ENCODE measurements around the gene STAMBPL1.
"Not testable (repeated sequence)": the region's sequence is repeated elsewhere in the genome, so short reads cannot be mapped to it uniquely, and the experiment has no call there.

Gene STAMBPL1

DNA sequence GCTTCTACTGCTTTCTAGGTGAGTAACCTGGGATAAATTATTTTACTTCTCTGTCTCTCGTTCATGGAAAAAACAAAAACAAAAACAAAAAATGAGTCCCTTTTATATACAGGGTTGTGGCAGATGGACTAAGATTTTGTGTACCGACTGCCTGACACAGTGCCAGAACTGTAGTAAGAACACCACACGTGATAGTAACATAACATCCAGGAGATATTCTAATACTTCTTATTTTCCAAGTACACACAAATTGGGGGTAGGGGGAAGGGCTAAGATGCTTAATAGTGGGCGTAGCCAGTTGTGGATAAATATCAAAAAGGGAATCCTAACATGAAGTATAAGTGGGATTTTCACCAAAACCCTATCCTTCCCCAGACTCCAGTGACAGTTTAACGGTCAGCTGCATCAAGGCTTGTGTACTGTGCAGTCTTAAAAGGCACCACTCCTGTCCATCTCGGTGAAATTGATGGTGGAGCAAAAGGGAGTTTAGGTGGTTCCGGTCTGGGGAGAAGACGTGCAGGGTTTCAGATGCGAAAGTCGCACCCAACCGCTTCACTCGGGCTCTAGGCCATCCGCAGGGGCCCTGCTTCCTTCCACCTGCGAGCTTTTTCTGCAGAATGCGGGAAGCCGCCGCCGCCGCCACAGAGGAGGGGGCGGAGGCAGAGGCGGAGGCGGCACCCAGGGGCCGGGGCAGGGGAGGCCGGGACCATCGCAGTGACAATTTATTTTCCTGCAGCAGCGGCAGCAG, at the start of gene STAMBPL1:
Gene STAMBPL1 (plus strand): TSS at position 712 of the 748 bp plus-strand sequence. CDS start 21,464 bp downstream, outside the sequence.
- DNase-seq: peak; percentile 67

- no peak for DNase-seq
Observed at GRCh38 chr10:88830643-88831268, 49.3 kb upstream of the STAMBPL1 start.

- peak; percentile 14 for DNase-seq
Observed at GRCh38 chr10:88831709-88832108, 48.3 kb upstream of the STAMBPL1 start.

DNA sequence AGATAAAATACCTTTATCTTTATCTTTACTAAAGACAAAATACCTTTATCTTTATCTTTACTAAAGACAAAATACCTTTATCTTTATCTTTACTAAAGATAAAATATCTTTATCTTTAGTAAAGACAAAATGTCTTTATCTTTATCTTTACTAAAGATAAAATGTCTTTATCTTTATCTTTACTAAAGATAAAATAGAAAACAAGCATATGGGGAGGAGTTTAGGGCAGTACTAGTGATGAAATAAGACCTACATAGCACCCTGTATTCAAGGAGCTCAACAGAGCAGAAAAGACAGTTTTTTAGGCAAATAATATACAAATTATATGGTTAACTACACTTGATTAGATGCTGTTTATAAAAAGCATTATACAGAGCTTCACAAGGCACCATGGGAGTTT, 47.7 kb upstream of the STAMBPL1 start:
- DNase-seq: no peak

DNA sequence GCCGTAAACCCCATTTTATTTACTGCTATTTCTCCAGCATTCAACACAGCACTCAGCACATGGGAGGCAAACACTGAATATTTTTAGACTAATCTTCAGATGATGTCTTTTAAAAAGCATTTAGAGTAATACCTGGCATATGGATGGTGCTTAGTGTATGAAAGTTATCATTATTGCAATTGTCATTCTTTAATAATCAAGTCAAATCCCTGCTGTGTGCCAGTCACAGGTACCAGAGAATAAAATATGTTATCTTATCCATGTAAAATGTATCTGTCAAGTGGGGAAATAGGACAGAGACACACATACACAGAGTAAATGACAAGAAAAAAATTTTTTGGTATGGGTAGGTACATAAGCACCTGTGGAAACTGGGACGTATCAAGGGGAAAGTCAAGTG, 46.9 kb upstream of the STAMBPL1 start:
- DNase-seq: no peak

DNA sequence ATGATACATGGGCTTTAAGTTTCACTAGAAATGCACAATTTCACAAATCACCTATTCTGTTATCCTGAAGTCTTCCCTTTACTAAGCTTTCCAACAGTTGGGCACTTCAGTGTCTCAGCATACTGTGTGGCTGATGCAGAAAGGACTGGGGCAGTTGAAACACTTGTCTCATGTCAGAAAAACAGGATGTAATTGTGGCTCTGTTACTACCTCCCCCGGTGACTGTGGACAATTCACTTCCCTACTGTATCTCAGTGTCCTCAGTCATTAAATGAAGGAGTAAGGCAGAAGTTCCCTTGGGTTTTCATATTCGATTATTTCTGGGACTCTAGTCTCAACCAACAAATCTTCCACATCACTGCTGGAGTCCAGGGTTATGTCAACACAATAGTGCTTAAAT, 46.3 kb upstream of the STAMBPL1 start:
- DNase-seq: no peak

DNA sequence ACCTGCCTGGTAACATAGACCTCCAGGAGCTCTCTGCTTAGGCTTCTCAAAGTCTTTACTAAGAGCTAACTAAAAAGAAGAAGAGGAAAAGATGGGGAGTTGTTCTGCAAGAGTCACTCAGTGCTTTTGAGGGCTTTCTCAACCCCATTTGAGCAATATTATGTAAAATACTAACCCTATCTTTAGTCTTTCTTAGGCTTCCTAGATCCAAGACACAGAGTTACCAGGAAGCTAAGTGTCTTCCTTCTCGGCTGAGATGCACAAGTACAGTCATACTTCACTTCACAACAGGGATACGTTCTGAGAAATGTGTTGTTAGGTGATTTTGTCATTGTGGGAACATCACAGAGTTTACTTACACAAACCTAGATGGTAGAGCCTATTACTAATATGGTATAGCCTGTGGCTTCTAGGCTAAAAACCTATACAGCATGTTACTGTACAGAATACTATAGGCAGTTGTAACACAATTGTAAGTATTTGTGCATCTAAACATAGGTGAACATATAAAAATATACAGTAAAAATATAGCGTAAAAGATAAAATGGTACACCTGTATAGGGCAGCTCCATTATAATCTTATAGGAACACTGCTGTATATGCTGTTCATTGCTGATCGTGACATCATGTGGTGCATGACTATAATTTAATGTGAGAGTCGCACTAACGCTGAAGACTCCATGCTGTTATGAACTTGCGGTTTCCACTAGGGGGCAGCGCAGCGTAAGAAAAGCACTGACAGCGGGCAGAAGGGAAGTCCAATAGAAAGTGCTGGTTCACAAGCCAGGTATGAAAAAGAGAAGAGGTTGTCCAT, 44.7 kb upstream of the STAMBPL1 start:
- DNase-seq: peak; percentile 77

GRCh38 chr10:88835910-88836221, 44.2 kb upstream of the STAMBPL1 start:
- no peak for DNase-seq

DNA sequence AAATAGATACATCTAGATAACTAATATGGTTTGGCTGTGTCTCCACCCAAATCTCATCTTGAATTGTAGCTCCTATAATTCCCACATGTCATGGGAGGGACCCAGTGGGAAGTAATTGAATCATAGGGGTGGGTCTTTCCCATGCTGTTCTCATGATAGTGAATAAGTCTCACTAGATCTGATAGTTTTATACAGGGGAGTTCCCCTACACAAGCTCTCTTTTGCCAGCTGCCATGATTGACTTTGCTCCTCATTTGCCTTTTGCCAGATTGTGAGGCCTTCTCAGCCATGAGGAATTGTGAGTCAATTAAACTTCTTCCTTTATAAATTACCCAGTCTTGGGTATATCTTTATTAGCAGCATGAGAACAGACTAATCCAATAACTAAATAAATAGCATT, 42.4 kb upstream of the STAMBPL1 start:
- not testable (repeated sequence) for DNase-seq

DNA sequence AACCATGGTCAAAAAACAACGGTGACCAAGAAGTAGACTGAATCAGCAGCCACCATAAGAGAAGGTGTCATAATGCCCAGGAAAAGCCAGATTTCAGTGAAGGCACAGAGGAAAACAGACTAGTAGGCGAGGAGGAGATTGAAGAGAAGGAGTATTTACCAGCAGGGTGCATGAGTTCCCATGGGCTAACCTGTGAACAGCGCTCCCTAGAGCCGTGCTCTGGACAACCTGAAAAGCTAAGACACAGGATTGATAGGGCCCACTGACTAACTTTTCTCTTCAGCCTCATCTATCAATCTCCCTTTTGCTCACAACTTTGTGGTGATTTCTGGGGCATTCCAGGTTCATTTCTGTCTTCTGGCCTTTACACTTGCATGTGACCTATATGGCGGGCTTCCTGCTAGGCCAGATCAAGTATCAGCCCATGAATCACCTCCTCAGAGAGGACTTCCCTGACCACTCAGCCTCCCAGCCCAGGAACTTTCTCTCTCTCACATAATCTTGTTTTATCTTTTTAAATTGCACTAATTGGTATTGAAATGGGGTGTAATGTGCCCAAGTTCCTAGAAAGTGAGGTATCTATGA, 41.2 kb upstream of the STAMBPL1 start:
- no peak for DNase-seq

DNA sequence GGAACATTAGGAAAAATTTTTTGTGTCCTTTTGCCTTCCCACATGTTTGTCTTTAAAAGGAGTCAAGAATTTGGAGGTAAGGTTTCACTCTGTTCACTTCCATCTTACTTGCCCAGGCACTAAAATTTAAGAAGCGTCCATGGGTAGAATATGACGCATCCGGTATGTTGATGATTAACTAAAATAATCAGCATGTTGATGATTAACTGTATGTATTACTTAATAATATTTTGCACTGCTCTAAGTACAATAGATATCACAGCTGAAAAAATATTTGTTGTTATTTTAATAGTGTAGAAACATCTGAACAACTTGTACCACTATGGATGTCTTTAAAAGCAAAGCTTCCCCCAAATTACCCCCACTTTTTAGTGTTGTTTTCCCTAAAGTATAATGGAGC, 39.9 kb upstream of the STAMBPL1 start:
- DNase-seq: no peak

- DNase-seq: no peak
Observed at GRCh38 chr10:88840881-88841280, 39.2 kb upstream of the STAMBPL1 start.

- no peak for DNase-seq
Observed at GRCh38 chr10:88841316-88842111, 38.5 kb upstream of the STAMBPL1 start.

DNA sequence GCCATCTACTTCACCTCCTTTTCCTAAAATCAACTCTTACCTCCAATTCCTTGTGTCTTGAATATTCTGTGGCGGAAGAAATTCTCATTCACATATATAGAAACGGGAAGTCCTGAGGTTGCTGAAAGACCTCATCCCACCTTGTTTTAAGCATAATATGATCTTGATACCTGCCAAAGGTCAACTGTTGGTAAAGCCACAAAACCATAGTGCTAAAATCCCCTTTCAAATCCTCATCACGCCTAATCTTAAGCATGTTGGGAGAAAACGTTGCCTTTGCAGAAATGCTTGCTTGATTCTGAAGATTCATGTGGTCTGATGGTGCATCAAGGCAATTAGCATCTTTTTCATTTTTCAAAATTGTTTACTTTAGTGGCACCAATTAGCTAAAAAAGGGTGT, 36.9 kb upstream of the STAMBPL1 start:
- no peak for DNase-seq

DNA sequence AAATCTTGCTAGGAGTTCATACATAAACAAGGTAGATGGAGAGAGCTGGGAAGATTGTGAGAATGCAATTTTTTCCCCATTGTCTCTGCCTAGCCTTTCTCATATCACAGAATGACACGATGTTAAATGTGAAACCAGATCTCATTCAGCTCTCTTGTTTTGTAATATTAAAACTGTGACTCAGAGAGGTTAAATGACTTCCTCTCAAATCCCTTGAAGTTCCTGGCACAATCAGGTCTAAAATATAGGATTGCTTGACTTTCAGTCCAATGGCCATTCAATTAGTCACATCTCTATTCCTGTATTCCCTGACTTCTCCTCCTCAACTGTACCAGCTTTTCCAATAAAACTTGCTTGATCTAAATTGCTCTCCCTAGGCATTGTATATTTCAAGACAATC, 31.5 kb upstream of the STAMBPL1 start:
- DNase-seq: no peak

GRCh38 chr10:88849234-88849633, 30.8 kb upstream of the STAMBPL1 start:
- no peak for DNase-seq

GRCh38 chr10:88850712-88851111, 29.3 kb upstream of the STAMBPL1 start:
- no peak for DNase-seq

GRCh38 chr10:88851706-88852105, 28.3 kb upstream of the STAMBPL1 start, which contains the start of gene ANKRD22:
TSS of gene ANKRD22 (minus strand) at chr10:88851844. CDS start at chr10:88851607, 237 bp downstream.
- DNase-seq: no peak

GRCh38 chr10:88852327-88852726, 27.7 kb upstream of the STAMBPL1 start:
- DNase-seq: no peak

- DNase-seq: no peak
Observed at GRCh38 chr10:88853155-88853881, 26.7 kb upstream of the STAMBPL1 start.

GRCh38 chr10:88854684-88855083, 25.4 kb upstream of the STAMBPL1 start:
- no peak for DNase-seq

- DNase-seq: no peak
Observed at GRCh38 chr10:88857831-88858230, 22.2 kb upstream of the STAMBPL1 start.
